GM21723 (cell line): ENCODE measurements around the gene C1orf53.

Experiments used
- ATAC-seq: cut with Tn5 transposase; IDR thresholded peaks from one replicate; pipeline ENCODE4 v1.9.1; 2021; ENCODE audit warnings: mild to moderate bottlenecking, moderate library complexity; ENCODE audit not compliant: unreplicated experiment

C1orf53 gene

DNA sequence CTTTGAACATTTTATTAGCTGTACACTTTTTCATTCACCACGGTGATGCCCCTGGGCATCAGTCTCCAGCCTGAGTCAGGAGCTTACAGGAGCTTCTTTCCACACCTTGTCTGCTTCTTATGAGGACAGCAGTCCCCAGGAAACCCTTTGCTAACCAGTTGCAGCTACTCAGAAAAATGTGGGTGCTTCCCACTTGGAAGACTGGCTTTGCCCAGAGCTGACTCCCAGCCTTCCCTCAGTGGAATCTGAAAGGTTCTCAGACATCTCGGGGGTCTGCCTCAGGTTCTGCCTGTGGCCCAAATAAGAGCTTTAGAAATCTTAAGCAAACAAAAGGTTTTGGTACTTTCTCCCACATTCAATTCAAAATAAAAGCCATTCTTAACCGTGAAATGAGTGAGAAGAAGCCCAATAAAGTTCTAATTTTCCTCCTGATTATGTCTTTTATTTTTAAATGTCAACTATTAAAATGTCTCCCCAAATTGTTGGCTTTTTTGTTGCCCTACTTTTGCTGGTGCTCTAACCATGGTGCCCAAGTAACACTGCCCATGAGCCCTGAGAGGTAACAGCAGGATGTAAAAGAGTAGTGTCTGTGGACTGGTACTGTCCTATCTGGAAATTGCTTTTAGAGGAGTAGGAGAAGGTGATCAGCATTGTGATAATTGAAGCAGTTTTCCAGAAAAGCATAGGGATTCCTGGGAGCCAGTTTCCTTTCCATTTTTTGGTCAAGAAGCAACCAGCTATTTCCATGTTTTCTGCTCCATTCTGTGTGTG lies 5.6 kb downstream of the C1orf53 start:
- no peak for ATAC-seq

- no peak for ATAC-seq
These were observed 6.3 kb downstream of the C1orf53 start for GRCh38 chr1:197908716-197909220.

GRCh38 chr1:197909384-197909783 lies 7.0 kb downstream of the C1orf53 start:
- ATAC-seq = no peak

GRCh38 chr1:197910120-197910991 lies 7.9 kb downstream of the C1orf53 start:
- no peak for ATAC-seq

DNA sequence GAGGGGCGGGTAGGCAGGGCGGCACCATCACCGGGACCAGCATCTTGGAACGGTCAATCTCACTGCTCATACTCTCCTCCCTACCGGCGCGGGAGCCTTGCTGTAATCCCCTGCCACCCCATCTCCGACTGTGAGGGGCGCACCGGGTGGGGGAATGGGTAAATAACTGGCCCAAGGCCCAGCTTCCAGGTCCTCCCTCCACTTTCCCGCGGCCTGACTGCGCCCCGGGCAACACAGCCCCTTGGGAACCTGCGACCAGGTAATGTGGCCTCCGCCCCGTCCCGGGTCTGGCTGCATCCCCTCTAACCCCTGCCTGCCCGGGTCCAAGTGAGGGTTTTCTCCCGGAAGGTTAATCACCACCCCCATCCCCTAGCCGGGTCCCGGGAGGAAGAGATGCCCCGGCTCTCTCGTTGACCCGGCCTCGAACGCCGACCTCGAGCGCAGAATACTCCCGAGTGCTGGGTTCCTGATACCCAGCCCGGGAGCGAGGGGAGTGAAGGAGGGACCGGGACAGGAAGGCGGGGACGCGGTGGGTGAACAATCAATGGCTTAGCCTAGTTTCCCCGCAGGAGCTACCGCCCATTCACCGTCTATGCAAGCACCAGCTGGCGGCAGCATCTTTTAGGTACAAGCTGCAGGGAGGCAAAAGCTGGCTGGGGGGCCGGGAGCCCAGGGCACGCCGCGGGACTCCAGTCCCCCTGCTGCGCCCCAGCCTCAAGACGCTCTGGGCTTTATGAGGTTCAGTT lies 8.9 kb downstream of the C1orf53 start:
- no peak for ATAC-seq

- ATAC-seq = no peak
These were observed 9.6 kb downstream of the C1orf53 start for GRCh38 chr1:197911857-197912696.

- ATAC-seq = no peak
These were observed 10.5 kb downstream of the C1orf53 start for GRCh38 chr1:197912739-197913494.

- no peak for ATAC-seq
These were observed 11.3 kb downstream of the C1orf53 start for GRCh38 chr1:197913495-197914276.

GRCh38 chr1:197914510-197914909 lies 12.1 kb downstream of the C1orf53 start:
- no peak for ATAC-seq

- ATAC-seq = no peak
These were observed 12.9 kb downstream of the C1orf53 start for GRCh38 chr1:197915260-197915861.

- ATAC-seq = no peak
These were observed 13.6 kb downstream of the C1orf53 start for GRCh38 chr1:197915862-197916499.

- ATAC-seq = no peak
These were observed 14.1 kb downstream of the C1orf53 start for GRCh38 chr1:197916500-197916983.

GRCh38 chr1:197917805-197918651 lies 15.6 kb downstream of the C1orf53 start:
- no peak for ATAC-seq

DNA sequence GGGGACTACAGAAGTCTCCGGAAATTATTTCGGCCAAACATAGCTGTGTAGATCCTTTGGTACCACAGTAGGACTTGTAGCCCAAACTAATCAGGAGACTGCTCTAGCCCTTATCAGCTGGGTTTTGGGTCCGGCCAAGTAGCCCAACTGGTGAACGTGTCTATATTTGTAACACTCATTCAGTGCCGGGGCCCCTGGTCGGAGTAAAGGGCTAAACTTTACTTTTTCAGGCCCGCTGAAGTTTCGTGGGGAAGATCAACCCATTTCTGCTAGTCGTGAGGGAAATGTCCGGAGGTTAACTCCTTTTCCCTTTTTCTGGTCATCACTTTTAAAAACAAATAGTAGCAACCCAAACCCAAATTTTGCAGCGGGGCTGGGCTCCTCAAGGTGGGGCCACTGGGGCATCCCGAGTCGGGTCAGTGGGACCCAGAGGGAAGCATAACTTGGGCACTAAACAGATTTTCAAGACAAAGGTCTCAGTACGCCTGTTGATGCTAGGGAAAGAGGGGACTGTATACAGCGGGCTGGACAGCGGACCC lies 16.4 kb downstream of the C1orf53 start:
- no peak for ATAC-seq

GRCh38 chr1:197919346-197920066 lies 17.1 kb downstream of the C1orf53 start:
- ATAC-seq = no peak

DNA sequence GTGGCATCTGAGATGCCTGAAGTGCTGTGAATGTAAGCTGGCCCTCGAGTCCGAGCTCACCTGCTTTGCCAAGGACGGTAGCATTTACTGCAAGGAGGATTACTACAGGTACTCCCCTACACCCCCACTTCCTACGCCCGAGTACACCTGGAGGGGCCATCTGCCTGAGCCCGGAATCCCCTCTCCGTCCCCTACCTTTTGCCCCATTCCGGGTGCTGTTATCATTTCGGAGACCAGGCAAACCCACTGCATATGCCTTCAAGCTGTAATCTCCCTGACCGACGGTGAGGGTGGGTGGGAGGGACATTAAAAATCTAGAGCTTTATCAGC lies 17.6 kb downstream of the C1orf53 start:
- ATAC-seq = no peak
